OCI-LY7 (cell line): ENCODE results near the gene AGXT2.

ENCODE experiments used
- EZH2phosphoT487 ChIP-seq: fragments of 200-600 bp; sonication (generic); IDR thresholded peaks from 2 replicates; pipeline ENCODE4 v1.6.1; 2018; ENCODE audit warnings: low read depth, borderline replicate concordance, mild to moderate bottlenecking, mixed run types, antibody characterized with exemption, low read length, moderate library complexity, mixed read lengths
- TF ChIP-seq, protein P1 (sequence below): fragments of 200-600 bp; sonication (generic); conservative IDR thresholded peaks from 2 replicates; pipeline ENCODE4 v1.5.1; 2014; ENCODE audit warnings: mild to moderate bottlenecking, antibody characterized with exemption, low read length, moderate library complexity, mixed read lengths

DNA sequence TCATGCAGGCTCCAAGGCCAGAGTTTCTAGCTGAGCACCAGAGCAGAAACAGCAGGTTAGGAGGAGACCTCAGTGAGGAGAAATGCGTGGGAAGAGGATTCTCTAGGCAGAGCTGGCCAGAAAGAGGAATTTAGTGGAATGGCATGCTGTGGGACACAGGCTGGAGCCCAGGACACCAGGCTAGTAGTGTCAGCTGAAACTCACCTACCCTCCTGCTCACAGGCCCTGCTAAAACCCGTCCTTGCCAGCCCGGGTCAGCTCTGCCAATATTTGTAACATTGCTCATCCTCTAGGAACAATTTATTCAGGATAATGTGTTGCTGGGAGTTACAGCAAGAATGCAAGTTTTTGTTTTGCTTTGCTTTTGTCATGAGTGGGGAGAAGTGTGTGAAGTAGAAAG is 40.2 kb upstream of the AGXT2 start:
- TF ChIP-seq, protein P1, sequence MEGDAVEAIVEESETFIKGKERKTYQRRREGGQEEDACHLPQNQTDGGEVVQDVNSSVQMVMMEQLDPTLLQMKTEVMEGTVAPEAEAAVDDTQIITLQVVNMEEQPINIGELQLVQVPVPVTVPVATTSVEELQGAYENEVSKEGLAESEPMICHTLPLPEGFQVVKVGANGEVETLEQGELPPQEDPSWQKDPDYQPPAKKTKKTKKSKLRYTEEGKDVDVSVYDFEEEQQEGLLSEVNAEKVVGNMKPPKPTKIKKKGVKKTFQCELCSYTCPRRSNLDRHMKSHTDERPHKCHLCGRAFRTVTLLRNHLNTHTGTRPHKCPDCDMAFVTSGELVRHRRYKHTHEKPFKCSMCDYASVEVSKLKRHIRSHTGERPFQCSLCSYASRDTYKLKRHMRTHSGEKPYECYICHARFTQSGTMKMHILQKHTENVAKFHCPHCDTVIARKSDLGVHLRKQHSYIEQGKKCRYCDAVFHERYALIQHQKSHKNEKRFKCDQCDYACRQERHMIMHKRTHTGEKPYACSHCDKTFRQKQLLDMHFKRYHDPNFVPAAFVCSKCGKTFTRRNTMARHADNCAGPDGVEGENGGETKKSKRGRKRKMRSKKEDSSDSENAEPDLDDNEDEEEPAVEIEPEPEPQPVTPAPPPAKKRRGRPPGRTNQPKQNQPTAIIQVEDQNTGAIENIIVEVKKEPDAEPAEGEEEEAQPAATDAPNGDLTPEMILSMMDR = no peak
- no peak for TF ChIP-seq EZH2phosphoT487
